Lung (tissue), 12 donors: ENCODE data around the gene DGKB. TPM values are rescaled to one million over a fixed set of nuclear protein-coding genes. Genes with fewer than 3 reads are reported as not detected.

ENCODE experiments used
- ATAC-seq: fragments of 200-7000 bp; cut with Tn5 transposase; one replicate; pipeline ENCODE4 v1.9.1; 2020; ENCODE audit warnings: moderate number of reproducible peaks; ENCODE audit not compliant: insufficient read depth, low FRiP score
- DNase-seq, 3 donors: peaks; one replicate each; pipeline ENCODE4 v3.0.0-alpha.2; 2013 to 2017
- H3K27ac ChIP-seq, 2 donors: one replicate each; pipeline ENCODE4 v1.5.1; 2013; ENCODE audit warnings: mild to moderate bottlenecking in 2 of 2, moderate library complexity in 2 of 2, control low read depth in 1 of 2, inconsistent platforms in 1 of 2, low read depth in 1 of 2, low read length in 1 of 2
- H3K27me3 ChIP-seq, 3 donors: one replicate each; pipeline ENCODE4 v1.5.1; 2013; ENCODE audit warnings: low read length in 2 of 3; ENCODE audit not compliant: control insufficient read depth in 3 of 3, insufficient read depth in 3 of 3
- H3K36me3 ChIP-seq, 4 donors: one replicate each; pipeline ENCODE4 v1.5.1; 2013; ENCODE audit warnings: low read length in 4 of 4, mild to moderate bottlenecking in 1 of 4, moderate library complexity in 1 of 4; ENCODE audit not compliant: control insufficient read depth in 4 of 4, insufficient read depth in 4 of 4
- H3K4me1 ChIP-seq, 5 donors: one replicate each; pipeline ENCODE4 v1.5.1; 2013; ENCODE audit warnings: low read length in 5 of 5, mild to moderate bottlenecking in 2 of 5, moderate library complexity in 1 of 5; ENCODE audit not compliant: control insufficient read depth in 5 of 5, insufficient read depth in 5 of 5
- H3K4me3 ChIP-seq: one replicate; pipeline ENCODE4 v1.5.1; 2013; ENCODE audit warnings: mild to moderate bottlenecking, control low read depth, moderate library complexity
- H3K9ac ChIP-seq, 2 donors: one replicate each; pipeline ENCODE4 v1.5.1; 2013; ENCODE audit warnings: low read length in 2 of 2, control low read depth in 1 of 2; ENCODE audit not compliant: insufficient read depth in 1 of 2
- H3K9me3 ChIP-seq, 4 donors: one replicate each; pipeline ENCODE4 v1.5.1; 2013; ENCODE audit warnings: low read length in 3 of 4, mild to moderate bottlenecking in 1 of 4, moderate library complexity in 1 of 4; ENCODE audit not compliant: control insufficient read depth in 4 of 4, insufficient read depth in 3 of 4
- CTCF ChIP-seq: IDR thresholded peaks from 2 replicates; pipeline ENCODE4 v1.5.1; 2012; ENCODE audit warnings: mild to moderate bottlenecking; ENCODE audit errors: control extremely low read depth, extremely low read depth
- WGBS, 2 donors: extraction: QIAGEN DNeasy Blood & Tissue Kit; methylation state at CpG; one replicate each; pipeline ENCODE4 v1.1.7; 2013; 5-methylcytosine and 5-hydroxymethylcytosine counted together
- polyA plus RNA-seq, 2 donors: library from polyadenylated mRNA; stranded (reverse); fragments of 200-250 nt; gene quantifications; one replicate each; pipeline ENCODE4 v1.2.1, GENCODE V29; 2013
- total RNA-seq, 2 donors: library from RNA; depleted of rRNA in 1 of 2; stranded (reverse); fragments of >200 nt in 1 of 2; gene quantifications; one replicate each; pipeline ENCODE4 v1.2.1, GENCODE V29; 2014 to 2021
- donor health status: control.
- donor health status: control.
- donor health status: Bipolar disorder and iron deficiency.
- donor health status: healthy.
- donor health status: DM: yes; HTN: yes; CAD: no.

DGKB gene
- total and polyA plus RNA-seq, 4 donors: under 0.01 to 0.57 (median 0.06) TPM; not detected in 1

DNA sequence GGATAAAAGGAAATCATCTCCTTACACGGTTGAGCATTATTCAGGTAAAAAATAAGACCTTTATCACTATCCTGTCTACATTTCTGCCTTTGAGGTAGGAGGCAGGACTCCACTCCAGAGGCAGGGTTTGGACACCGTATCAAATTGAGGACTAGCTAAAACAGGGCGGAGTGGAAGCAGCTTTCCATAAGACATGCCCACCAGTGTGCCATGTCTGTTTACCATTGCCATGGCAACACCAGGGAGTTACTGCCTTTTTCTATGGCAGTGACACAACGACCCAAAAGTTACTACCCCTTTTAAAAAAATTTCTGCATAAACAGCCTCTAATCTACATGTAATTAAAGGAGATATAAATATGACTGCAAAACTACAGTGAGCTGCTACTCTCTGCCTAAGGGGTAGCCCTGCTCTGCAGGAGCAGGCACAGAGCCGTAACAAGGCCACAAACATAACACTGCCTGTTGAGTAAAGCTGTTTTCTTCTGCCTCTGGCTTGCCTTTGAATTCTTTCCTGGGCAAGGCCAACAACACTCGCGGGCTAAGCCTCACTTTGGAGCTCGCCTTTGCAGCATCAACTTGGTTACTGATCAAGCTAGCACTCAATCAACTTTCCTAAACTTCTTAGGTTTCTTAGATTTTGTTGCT lies 26.5 kb downstream of the DGKB start:
- Histone ChIP-seq H3K4me1 (no peaks in the 10 kb centered on the region), H3K9me3 (no peaks in the 10 kb centered on the region), H3K9ac (no peak overlapping the region), H3K27me3 (no peaks in the 10 kb centered on the region), H3K4me3 (no peak overlapping the region), H3K36me3 (no peaks in the 10 kb centered on the region), H3K27ac (no peak overlapping the region)
- 74 to 78% methylated on average over 8 of the region's 8 CpGs for WGBS, 2 donors
- DNase-seq (no peak), ATAC-seq (no peak)
- no peak for TF ChIP-seq CTCF

DNA sequence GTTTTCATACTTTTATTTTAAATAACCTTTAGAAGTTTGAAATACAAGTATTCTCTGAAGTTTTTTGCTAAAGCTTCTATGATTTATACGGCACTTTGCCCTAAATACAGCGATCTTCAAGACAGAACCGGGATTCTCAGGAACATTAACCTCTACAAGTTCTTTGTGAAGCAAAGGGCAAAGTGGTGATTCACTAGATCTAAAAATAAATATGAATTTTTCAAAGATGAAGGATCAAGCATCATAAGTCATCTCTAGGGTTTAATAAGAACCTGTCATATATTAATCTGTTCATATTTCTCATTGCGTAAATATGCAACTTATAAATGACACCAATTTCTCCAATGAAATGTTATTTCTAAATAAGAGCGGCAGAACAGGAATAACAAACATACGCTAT lies 30.7 kb downstream of the DGKB start:
- no peak for ATAC-seq
- DNase-seq: no peak
- H3K9me3 ChIP-seq: no peaks in the 10 kb centered on the region
- TF ChIP-seq CTCF: no peak
- H3K27me3 ChIP-seq: no peaks in the 10 kb centered on the region
- H3K27ac ChIP-seq: no peak overlapping the region
- no peak overlapping the region for H3K9ac ChIP-seq
- H3K4me3 ChIP-seq: no peak overlapping the region
- WGBS, 2 donors: 95 to 97% methylated on average over 6 of the region's 6 CpGs
- H3K36me3 ChIP-seq: no peaks in the 10 kb centered on the region
- H3K4me1 ChIP-seq: no peaks in the 10 kb centered on the region

GRCh38 chr7:14870394-14870793 lies 32.2 kb downstream of the DGKB start:
- no peak overlapping the region for H3K9ac ChIP-seq
- H3K4me1 ChIP-seq: no peaks in the 10 kb centered on the region
- no peak overlapping the region for H3K4me3 ChIP-seq
- no peaks in the 10 kb centered on the region for H3K36me3 ChIP-seq
- DNase-seq: no peak
- no peak for TF ChIP-seq CTCF
- no peak overlapping the region for H3K27ac ChIP-seq
- no peak for ATAC-seq
- WGBS, 2 donors: 88 to 91% methylated on average over 11 of the region's 11 CpGs
- no peaks in the 10 kb centered on the region for H3K9me3 ChIP-seq
- H3K27me3 ChIP-seq: no peaks in the 10 kb centered on the region

GRCh38 chr7:14868937-14869336 lies 33.6 kb downstream of the DGKB start:
- no peaks in the 10 kb centered on the region for H3K36me3 ChIP-seq
- no peaks in the 10 kb centered on the region for H3K27me3 ChIP-seq
- no peaks in the 10 kb centered on the region for H3K9me3 ChIP-seq
- DNase-seq: no peak
- TF ChIP-seq CTCF: no peak
- no peak overlapping the region for H3K4me3 ChIP-seq
- no peak overlapping the region for H3K9ac ChIP-seq
- no peaks in the 10 kb centered on the region for H3K4me1 ChIP-seq
- no peak overlapping the region for H3K27ac ChIP-seq
- no peak for ATAC-seq
